Ovary (tissue), 3 donors: ENCODE results near the gene ZNF587.

Source experiments
- EP300 ChIP-seq: sonication (generic); formaldehyde crosslinking; IDR thresholded peaks from one replicate; pipeline ENCODE4 v1.6.1; 2017; ENCODE audit warnings: antibody characterized with exemption
- POLR2A ChIP-seq: fragments of 450-650 bp; IDR thresholded peaks from one replicate; pipeline ENCODE4 v1.6.1; 2017; ENCODE audit warnings: antibody characterized with exemption, mild to moderate bottlenecking, moderate library complexity
- TF ChIP-seq, protein P1 (sequence below), 3 donors: fragments of 450-650 bp in 2 of 3; fragments of 200-600 bp in 1 of 3; IDR thresholded peaks; one replicate each; pipeline versions ENCODE4 v1.5.1 to v1.8.0; 2016 to 2022; ENCODE audit warnings: antibody characterized with exemption in 3 of 3, mild to moderate bottlenecking in 1 of 3
- donor health status: DM: no; HTN: no; CAD: no.

- TF ChIP-seq, protein P1, sequence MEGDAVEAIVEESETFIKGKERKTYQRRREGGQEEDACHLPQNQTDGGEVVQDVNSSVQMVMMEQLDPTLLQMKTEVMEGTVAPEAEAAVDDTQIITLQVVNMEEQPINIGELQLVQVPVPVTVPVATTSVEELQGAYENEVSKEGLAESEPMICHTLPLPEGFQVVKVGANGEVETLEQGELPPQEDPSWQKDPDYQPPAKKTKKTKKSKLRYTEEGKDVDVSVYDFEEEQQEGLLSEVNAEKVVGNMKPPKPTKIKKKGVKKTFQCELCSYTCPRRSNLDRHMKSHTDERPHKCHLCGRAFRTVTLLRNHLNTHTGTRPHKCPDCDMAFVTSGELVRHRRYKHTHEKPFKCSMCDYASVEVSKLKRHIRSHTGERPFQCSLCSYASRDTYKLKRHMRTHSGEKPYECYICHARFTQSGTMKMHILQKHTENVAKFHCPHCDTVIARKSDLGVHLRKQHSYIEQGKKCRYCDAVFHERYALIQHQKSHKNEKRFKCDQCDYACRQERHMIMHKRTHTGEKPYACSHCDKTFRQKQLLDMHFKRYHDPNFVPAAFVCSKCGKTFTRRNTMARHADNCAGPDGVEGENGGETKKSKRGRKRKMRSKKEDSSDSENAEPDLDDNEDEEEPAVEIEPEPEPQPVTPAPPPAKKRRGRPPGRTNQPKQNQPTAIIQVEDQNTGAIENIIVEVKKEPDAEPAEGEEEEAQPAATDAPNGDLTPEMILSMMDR (IDR thresholded peaks at IDR 0.05) = no peak
- TF ChIP-seq POLR2A (no peak), EP300 (no peak)
Observed at GRCh38 chr19:57867868-57868492, 18.3 kb downstream of the ZNF587 start.
